D721Med (cell line): ENCODE measurements around the gene LRRC74B.

Experiments
- DNase-seq: peaks from one replicate; pipeline ENCODE4 v3.0.0; 2011; ENCODE audit warnings: low spot score; ENCODE audit not compliant: insufficient read length
- FAIRE-seq: peaks from 2 replicates; lab custom pipeline; 2011; peaks lifted over from hg19 to GRCh38; lab: Jason Lieb, UNC
- CTCF ChIP-seq: IDR thresholded peaks from 2 replicates; pipeline ENCODE4 v1.5.1; 2012; ENCODE audit warnings: mild to moderate bottlenecking, control low read depth; ENCODE audit not compliant: insufficient read depth; ENCODE audit errors: missing control alignments

The LRRC74B gene

GRCh38 chr22:21045585-21046294 is at the start of gene LRRC74B:
TSS of gene LRRC74B (plus strand) at chr22:21045946. CDS start at chr22:21045987, 41 bp downstream.
- FAIRE-seq = no peak
- DNase-seq = peak; percentile 99

GRCh38 chr22:20996031-20996410 is 49.7 kb upstream of the LRRC74B start:
- DNase-seq = no peak
- no peak for FAIRE-seq
- no peak for TF ChIP-seq CTCF

More at GRCh38 chr22:21045585-21046294, at the start of gene LRRC74B:
- no peak for TF ChIP-seq CTCF

GRCh38 chr22:20996598-20997535 is 48.9 kb upstream of the LRRC74B start:
- no peak for TF ChIP-seq CTCF
- FAIRE-seq (no peak), DNase-seq (no peak)

GRCh38 chr22:20997536-20998257 is 48.0 kb upstream of the LRRC74B start:
- no peak for FAIRE-seq
- DNase-seq = no peak
- TF ChIP-seq CTCF = no peak

GRCh38 chr22:20998411-20999336 is 47.1 kb upstream of the LRRC74B start:
- no peak for TF ChIP-seq CTCF
- DNase-seq (no peak), FAIRE-seq (no peak)

- DNase-seq (no peak), FAIRE-seq (no peak)
- no peak for TF ChIP-seq CTCF
Measured at GRCh38 chr22:20999350-21000206, 46.2 kb upstream of the LRRC74B start.
